HepG2 (cell line): ENCODE measurements around the gene ARPC1B. TPM values are rescaled to one million over a fixed set of nuclear protein-coding genes. Genes with fewer than 3 reads are reported as not detected.
A peak's percentile ranks its signal among the peaks of the same experiment; 100 is the strongest.

Experiments
- AHR ChIP-seq: IDR thresholded peaks from 2 replicates; pipeline ENCODE4 v1.6.1; 2018; ENCODE audit warnings: missing genetic modification reagents, missing compliant biosample characterization
- ARID5B ChIP-seq: IDR thresholded peaks from 2 replicates; pipeline ENCODE4 v1.4.0; 2020; ENCODE audit warnings: mild to moderate bottlenecking, missing genetic modification reagents
- GMEB1 ChIP-seq: sonication (generic); formaldehyde crosslinking; IDR thresholded peaks from 2 replicates; pipeline ENCODE4 v1.5.1; 2020; ENCODE audit warnings: missing genetic modification reagents, mild to moderate bottlenecking, borderline replicate concordance
- GTF3A ChIP-seq: sonication (generic); formaldehyde crosslinking; conservative IDR thresholded peaks from 2 replicates; pipeline ENCODE4 v1.4.0; 2020; ENCODE audit warnings: mild to moderate bottlenecking, missing genetic modification reagents
- HNRNPL ChIP-seq: fragments of 200-400 bp; formaldehyde crosslinking; IDR thresholded peaks from 2 replicates; pipeline ENCODE4 v1.6.1; 2017; ENCODE audit warnings: mild to moderate bottlenecking, low read depth, low read length
- HOMEZ ChIP-seq: IDR thresholded peaks from 2 replicates; pipeline ENCODE4 v1.6.1; 2016; ENCODE audit warnings: low read depth
- MATR3 ChIP-seq: sonication (generic); formaldehyde crosslinking; IDR thresholded peaks from 2 replicates; pipeline ENCODE4 v1.4.0; 2020; ENCODE audit warnings: missing genetic modification reagents
- NR2C2 ChIP-seq: sonication (generic); formaldehyde crosslinking; IDR thresholded peaks from 2 replicates; pipeline ENCODE4 v1.4.0; 2020; ENCODE audit warnings: missing genetic modification reagents, mild to moderate bottlenecking, moderate library complexity, borderline replicate concordance
- PTBP1 ChIP-seq: fragments of 200-400 bp; formaldehyde crosslinking; IDR thresholded peaks from 2 replicates; pipeline ENCODE4 v1.6.1; 2018; ENCODE audit warnings: low read length, low read depth; ENCODE audit not compliant: poor library complexity, severe bottlenecking
- TAF1 ChIP-seq: sonication (generic); formaldehyde crosslinking; IDR thresholded peaks from 2 replicates; pipeline ENCODE4 v1.4.0; 2020; ENCODE audit warnings: missing genetic modification reagents
- TARDBP ChIP-seq: sonication (generic); formaldehyde crosslinking; IDR thresholded peaks from 2 replicates; pipeline ENCODE4 v1.8.0; 2022; ENCODE audit warnings: mild to moderate bottlenecking, missing genetic modification reagents
- TFDP2 ChIP-seq: sonication (generic); formaldehyde crosslinking; IDR thresholded peaks from 2 replicates; pipeline ENCODE4 v1.4.0; 2020; ENCODE audit warnings: missing genetic modification reagents
- YEATS2 ChIP-seq: sonication (generic); formaldehyde crosslinking; IDR thresholded peaks from 2 replicates; pipeline ENCODE4 v1.4.0; 2020; ENCODE audit warnings: missing genetic modification reagents, borderline replicate concordance
- ZKSCAN5 ChIP-seq: sonication (generic); formaldehyde crosslinking; IDR thresholded peaks from 2 replicates; pipeline ENCODE4 v1.5.1; 2020; ENCODE audit warnings: mild to moderate bottlenecking, missing genetic modification reagents
- ZNF572 ChIP-seq: sonication (generic); formaldehyde crosslinking; IDR thresholded peaks from 2 replicates; pipeline ENCODE4 v1.5.1; 2020; ENCODE audit warnings: mild to moderate bottlenecking, missing genetic modification reagents
- ZNF615 ChIP-seq: sonication (generic); formaldehyde crosslinking; IDR thresholded peaks from 2 replicates; pipeline ENCODE4 v1.5.0; 2020; ENCODE audit warnings: mild to moderate bottlenecking, missing genetic modification reagents, borderline replicate concordance
- ZSCAN31 ChIP-seq: sonication (generic); formaldehyde crosslinking; IDR thresholded peaks from 2 replicates; pipeline ENCODE4 v1.5.0; 2020; ENCODE audit warnings: low read depth, mild to moderate bottlenecking, missing genetic modification reagents
- ZUFSP ChIP-seq: sonication (generic); formaldehyde crosslinking; IDR thresholded peaks from 2 replicates; pipeline ENCODE4 v1.9.0; 2021; ENCODE audit warnings: missing genetic modification reagents, mild to moderate bottlenecking, borderline replicate concordance
- polyA plus RNA-seq, 8 experiments: library from polyadenylated mRNA; depleted of rRNA in 3 of 8; stranded (reverse) in 7 of 8; unstranded in 1 of 8; fragments of >200 nt; fragmentation: Illumina TruSeq in 4 of 8; extraction: Trizol in 4 of 8; gene quantifications; 2 replicates each; pipeline versions ENCODE4 v1.2.1 to v1.2.3, GENCODE V29; 2011 to 2016; ENCODE audit warnings: low read depth in 4 of 8, missing spikeins in 1 of 8, mixed read lengths in 1 of 8; ENCODE audit not compliant: insufficient read depth in 1 of 8
- total RNA-seq, 5 experiments: library from RNA; depleted of rRNA; stranded (reverse); fragments of >200 nt; fragmentation: Illumina TruSeq; extraction: Trizol; gene quantifications; 2 replicates each; pipeline ENCODE4 v1.2.3, GENCODE V29; 2016; ENCODE audit warnings: low read depth in 1 of 5

Gene ARPC1B
- total and polyA plus RNA-seq, 2 of the 13 experiments (the other 11 are each of a cell fraction or from before 2014, with no cell fraction given), result 72.9 to 89.1 TPM

- no peak for TF ChIP-seq AHR
- TF ChIP-seq ZUFSP (CRISPR knock-in tag), result no peak
- TF ChIP-seq MATR3 (CRISPR knock-in tag), result no peak
- TF ChIP-seq TARDBP (CRISPR knock-in tag), result peak; percentile 78
- TF ChIP-seq HOMEZ (CRISPR knock-in tag), result 0 out of 2 replicates have a peak, but pooled peaks have one; percentile 51
- no peak for TF ChIP-seq ZKSCAN5 (CRISPR knock-in tag)
- TF ChIP-seq NR2C2 (CRISPR knock-in tag), result peak; percentile 71
- TF ChIP-seq ZNF572 (CRISPR knock-in tag), result no peak
- no peak for TF ChIP-seq ZSCAN31
- TF ChIP-seq ZNF615 (CRISPR knock-in tag), result no peak
- no peak for TF ChIP-seq PTBP1
- TF ChIP-seq HNRNPL, result no peak
- 0 out of 2 replicates have a peak, but pooled peaks have one; percentile 27 for TF ChIP-seq TAF1
- peak; percentile 51; the same call in 1 of the 2 replicates for TF ChIP-seq GMEB1 (CRISPR knock-in tag)
- TF ChIP-seq TFDP2 (CRISPR knock-in tag), result peak; percentile 49; the same call in 1 of the 2 replicates
- TF ChIP-seq GTF3A (CRISPR knock-in tag), result 0 out of 2 replicates have a peak, but pooled peaks have one; percentile 27
- TF ChIP-seq YEATS2 (CRISPR knock-in tag), result no peak; the same call in 1 of the 2 replicates
- TF ChIP-seq ARID5B (CRISPR knock-in tag), result peak; percentile 79
Observed at GRCh38 chr7:99372275-99373090, 2.0 kb upstream of the ARPC1B start (continued).
